Measurements from ENCODE around the gene GIMAP5. TPM values are rescaled to one million over a fixed set of nuclear protein-coding genes. Genes with fewer than 3 reads are reported as not detected.

The GIMAP5 gene
- total RNA-seq, 1 donor from 2014 or later, result not detected

- DNase-seq (ENCODE audit: low read depth), result no peak
Measured at GRCh38 chr7:150735596-150736358, 1.4 kb upstream of the GIMAP5 start.

GRCh38 chr7:150736864-150737263 lies 354 bp upstream of the GIMAP5 start:
- DNase-seq (ENCODE audit: low read depth), result no peak

- no peak for DNase-seq (ENCODE audit: low read depth)
Measured at GRCh38 chr7:150738092-150738491, 874 bp downstream of the GIMAP5 start.

- DNase-seq (ENCODE audit: low read depth), result no peak
Measured at GRCh38 chr7:150738591-150739001, 1.4 kb downstream of the GIMAP5 start.

GRCh38 chr7:150739033-150739432 lies 1.8 kb downstream of the GIMAP5 start:
- no peak for DNase-seq (ENCODE audit: low read depth)

- DNase-seq (ENCODE audit: low read depth), result no peak
Measured at GRCh38 chr7:150740053-150740452, 2.8 kb downstream of the GIMAP5 start.

- no peak for DNase-seq (ENCODE audit: low read depth)
Measured at GRCh38 chr7:150742286-150742968, 5.2 kb downstream of the GIMAP5 start.

- no peak for DNase-seq (ENCODE audit: low read depth)
Measured at GRCh38 chr7:150744041-150744656, 6.9 kb downstream of the GIMAP5 start.

- no peak for DNase-seq (ENCODE audit: low read depth)
Measured at GRCh38 chr7:150745086-150745485, 7.9 kb downstream of the GIMAP5 start.

GRCh38 chr7:150745876-150746275 lies 8.7 kb downstream of the GIMAP5 start:
- no peak for DNase-seq (ENCODE audit: low read depth)

- DNase-seq (ENCODE audit: low read depth), result no peak
Measured at GRCh38 chr7:150746921-150747320, 9.7 kb downstream of the GIMAP5 start.

GRCh38 chr7:150748376-150748775 lies 11.2 kb downstream of the GIMAP5 start:
- no peak for DNase-seq (ENCODE audit: low read depth)

GRCh38 chr7:150751702-150752101 lies 14.5 kb downstream of the GIMAP5 start:
- DNase-seq (ENCODE audit: low read depth), result no peak

GRCh38 chr7:150753239-150753638 lies 16.0 kb downstream of the GIMAP5 start:
- DNase-seq (ENCODE audit: low read depth), result no peak

GRCh38 chr7:150753826-150754603 lies 16.8 kb downstream of the GIMAP5 start:
- peak; percentile 5 for DNase-seq (ENCODE audit: low read depth)

- no peak for DNase-seq (ENCODE audit: low read depth)
Measured at GRCh38 chr7:150754951-150755350, 17.7 kb downstream of the GIMAP5 start.

GRCh38 chr7:150755473-150756099 lies 18.4 kb downstream of the GIMAP5 start:
- DNase-seq (ENCODE audit: low read depth), result no peak

- no peak for DNase-seq (ENCODE audit: low read depth)
Measured at GRCh38 chr7:150756166-150756565, 18.9 kb downstream of the GIMAP5 start.

- DNase-seq (ENCODE audit: low read depth), result peak; percentile 33
Measured at GRCh38 chr7:150756858-150757257, 19.6 kb downstream of the GIMAP5 start.

- DNase-seq (ENCODE audit: low read depth), result no peak
Measured at GRCh38 chr7:150759479-150759878, 22.3 kb downstream of the GIMAP5 start.

- no peak for DNase-seq (ENCODE audit: low read depth)
Measured at GRCh38 chr7:150766334-150766709, 29.1 kb downstream of the GIMAP5 start.
